GM18858 (cell line): Measurements from ENCODE around the gene CDHR1.

ENCODE experiments used
- ATAC-seq: cut with Tn5 transposase; IDR thresholded peaks from one replicate; pipeline ENCODE4 v1.9.1; 2021; ENCODE audit not compliant: unreplicated experiment

CDHR1 gene

GRCh38 chr10:84198206-84198915 lies 4.0 kb downstream of the CDHR1 start:
- ATAC-seq: no peak

DNA sequence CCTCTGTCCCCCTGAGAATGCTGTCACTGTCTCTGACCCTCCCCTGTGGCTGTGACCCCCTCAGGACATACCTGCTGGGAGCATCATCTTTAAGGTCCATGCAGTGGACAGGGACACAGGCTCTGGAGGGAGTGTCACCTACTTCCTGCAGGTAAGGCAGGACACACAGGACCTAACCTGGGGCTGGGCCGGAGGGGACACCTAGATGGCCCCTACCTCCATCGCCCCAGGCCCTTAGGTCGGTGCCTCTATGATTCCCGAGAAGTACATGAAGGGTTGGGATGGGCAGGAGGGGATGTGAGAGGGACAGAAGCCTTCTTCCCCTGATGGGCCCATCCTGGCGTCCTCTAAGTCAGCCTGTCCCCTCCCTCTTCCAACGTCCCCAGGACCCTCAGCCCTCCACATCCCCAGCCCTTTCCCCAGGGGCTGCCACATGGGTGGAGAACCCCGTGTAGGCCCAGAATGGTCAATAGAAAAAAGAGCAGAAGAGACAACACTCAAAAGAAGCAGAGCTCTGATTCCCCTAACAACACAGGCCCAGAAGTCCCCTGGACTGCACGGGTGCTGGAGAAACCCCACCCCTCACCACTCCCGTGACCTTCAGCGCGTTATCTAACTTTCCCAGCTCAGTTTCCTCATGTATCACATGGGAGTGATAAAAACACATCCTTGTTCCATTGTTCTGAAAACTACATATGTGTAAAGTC lies 6.4 kb downstream of the CDHR1 start:
- ATAC-seq: no peak

GRCh38 chr10:84201244-84201606 lies 6.9 kb downstream of the CDHR1 start:
- no peak for ATAC-seq

DNA sequence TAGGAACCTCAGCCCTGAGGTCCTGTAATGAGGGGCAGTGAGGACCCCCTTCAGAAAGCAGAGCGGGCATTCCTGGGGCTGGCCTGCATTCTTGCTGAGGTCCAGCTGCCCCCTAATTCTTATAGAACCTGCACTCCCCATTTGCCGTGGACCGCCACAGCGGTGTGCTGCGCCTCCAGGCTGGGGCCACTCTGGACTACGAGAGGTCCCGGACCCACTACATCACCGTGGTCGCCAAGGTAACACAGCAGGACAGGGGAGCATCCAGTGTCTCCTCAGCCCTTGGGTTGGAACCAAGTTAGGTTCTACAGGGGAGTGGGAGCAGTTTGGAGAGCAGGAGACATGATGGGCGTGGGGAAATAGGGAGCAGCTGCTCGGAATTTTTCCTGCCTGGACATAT lies 7.3 kb downstream of the CDHR1 start:
- ATAC-seq: no peak

- no peak for ATAC-seq
Observed at GRCh38 chr10:84202349-84202748, 8.0 kb downstream of the CDHR1 start.

DNA sequence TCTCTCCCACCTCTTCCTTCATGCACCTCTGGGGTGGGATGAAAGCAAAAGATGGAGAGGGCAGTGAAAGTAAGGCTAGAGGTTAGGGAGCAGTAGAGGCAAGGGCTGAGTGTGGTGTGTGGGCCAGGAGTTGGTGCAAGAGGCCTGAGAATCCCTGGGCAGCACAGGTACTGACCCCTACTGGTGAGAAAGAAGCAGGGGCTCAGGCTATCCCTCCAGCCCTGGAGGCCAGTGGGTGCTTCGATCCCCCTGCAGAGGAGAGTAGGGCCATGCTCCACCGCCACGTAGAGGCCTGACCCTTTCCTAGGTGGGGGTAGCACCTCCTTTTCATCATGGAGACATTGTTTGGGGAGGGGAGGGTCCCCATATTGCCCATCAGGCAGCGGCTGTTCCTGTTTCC lies 9.8 kb downstream of the CDHR1 start:
- ATAC-seq: peak; percentile 53

DNA sequence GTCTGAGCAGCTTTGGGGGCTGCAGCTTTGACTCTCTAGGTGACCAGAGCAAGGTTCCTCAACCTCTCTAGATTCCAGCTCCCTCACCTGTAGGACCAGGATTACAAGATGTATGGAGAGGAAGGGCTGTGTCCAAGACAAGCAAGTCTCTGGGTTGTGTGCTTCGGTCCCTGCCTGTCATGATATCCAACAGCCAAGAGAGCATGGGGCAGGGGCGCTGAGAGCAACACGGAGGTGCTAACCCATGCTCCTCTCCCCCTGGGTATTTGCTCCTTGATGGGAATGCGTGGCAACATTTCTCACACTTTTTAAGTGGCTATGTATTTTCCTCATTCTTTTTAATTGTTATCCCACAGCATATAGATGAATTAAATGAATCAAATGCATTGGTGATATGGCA lies 10.3 kb downstream of the CDHR1 start:
- no peak for ATAC-seq

GRCh38 chr10:84205049-84205852 lies 10.9 kb downstream of the CDHR1 start:
- ATAC-seq: peak; percentile 71

DNA sequence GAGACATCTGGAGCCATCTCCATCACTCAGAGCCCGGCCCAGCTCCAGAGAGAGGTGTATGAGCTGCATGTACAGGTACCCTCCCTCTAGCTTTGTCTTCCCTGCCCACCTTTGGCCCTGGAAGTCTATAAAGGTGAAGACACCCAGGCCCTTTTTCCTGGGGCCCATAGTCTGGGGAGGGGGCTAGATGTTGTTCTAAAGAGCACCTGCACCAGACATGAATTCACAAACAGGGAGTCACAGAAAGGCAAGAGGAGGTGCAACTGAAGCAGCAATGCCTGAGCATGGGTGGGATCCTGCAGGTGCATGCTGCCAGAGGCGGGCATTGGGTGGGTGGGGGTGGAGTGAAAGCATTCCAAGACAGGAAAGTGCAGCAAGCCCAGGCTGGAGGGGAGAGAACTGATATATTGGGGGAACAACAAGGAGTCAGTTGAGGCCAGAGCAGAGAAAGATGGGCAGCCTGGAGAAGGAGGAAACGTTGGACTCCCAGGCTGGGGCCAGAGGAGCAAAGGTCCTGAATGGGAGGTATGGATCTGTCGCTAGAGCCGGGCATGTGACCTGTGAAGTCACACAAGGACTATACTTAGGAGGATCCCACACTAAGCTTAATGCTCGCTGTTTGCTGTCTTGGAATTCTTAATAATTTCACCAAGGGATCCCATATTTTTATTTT lies 11.7 kb downstream of the CDHR1 start:
- ATAC-seq: no peak

GRCh38 chr10:84208023-84208422 lies 13.7 kb downstream of the CDHR1 start:
- ATAC-seq: no peak

- no peak for ATAC-seq
Observed at GRCh38 chr10:84211566-84211965, 17.2 kb downstream of the CDHR1 start.

GRCh38 chr10:84212014-84212413 lies 17.7 kb downstream of the CDHR1 start:
- no peak for ATAC-seq

DNA sequence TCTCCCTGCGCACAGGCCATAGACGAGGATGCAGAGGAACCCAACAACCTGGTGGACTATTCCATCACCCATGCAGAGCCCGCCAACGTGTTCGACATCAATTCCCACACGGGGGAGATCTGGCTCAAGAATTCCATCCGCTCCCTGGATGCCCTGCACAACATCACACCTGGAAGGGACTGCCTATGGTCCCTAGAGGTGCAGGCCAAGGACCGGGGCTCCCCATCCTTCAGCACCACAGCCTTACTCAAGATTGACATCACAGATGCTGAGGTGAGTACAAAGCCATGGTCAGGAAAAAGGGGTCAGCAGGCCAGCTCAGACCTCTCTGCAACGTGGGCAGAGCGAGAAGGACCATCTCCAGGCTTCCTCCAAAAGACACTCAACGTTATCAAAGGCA lies 18.7 kb downstream of the CDHR1 start:
- ATAC-seq: no peak

DNA sequence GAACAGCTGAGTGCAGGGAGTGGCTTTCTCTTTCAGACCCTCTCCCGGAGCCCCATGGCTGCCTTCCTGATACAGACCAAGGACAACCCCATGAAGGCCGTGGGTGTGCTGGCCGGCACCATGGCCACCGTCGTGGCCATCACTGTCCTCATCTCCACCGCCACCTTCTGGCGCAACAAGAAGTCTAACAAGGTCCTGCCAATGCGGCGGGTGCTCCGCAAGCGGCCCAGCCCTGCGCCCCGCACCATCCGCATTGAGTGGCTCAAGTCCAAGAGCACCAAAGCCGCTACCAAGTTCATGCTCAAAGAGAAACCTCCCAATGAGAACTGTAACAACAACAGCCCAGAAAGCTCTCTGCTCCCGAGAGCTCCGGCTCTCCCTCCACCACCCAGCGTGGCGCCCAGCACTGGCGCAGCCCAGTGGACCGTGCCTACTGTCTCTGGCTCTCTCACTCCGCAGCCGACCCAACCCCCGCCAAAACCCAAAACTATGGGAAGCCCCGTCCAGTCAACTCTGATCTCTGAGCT lies 19.8 kb downstream of the CDHR1 start:
- no peak for ATAC-seq

GRCh38 chr10:84214612-84215235 lies 20.4 kb downstream of the CDHR1 start:
- ATAC-seq: peak; percentile 82

GRCh38 chr10:84216834-84217233 lies 22.5 kb downstream of the CDHR1 start:
- no peak for ATAC-seq

DNA sequence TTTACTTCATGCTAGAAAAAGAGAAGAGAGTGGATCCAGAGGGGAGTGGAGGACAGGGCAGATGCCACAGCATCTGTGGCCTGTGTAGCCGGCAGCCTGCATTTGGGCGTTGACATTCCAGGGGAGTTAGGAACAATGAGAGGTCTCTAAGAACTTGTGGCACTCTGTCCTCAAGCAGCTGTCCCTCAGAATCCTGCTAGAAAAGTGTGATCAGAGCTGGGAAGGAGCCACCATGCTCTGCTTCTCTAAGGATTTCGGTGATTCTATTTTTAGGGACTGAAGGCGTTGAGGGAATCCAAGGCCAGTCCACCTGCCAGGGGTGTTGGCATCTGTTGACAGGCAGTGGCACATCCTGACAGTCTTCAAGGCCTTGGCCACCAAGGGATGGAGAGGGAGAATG lies 23.4 kb downstream of the CDHR1 start:
- no peak for ATAC-seq

DNA sequence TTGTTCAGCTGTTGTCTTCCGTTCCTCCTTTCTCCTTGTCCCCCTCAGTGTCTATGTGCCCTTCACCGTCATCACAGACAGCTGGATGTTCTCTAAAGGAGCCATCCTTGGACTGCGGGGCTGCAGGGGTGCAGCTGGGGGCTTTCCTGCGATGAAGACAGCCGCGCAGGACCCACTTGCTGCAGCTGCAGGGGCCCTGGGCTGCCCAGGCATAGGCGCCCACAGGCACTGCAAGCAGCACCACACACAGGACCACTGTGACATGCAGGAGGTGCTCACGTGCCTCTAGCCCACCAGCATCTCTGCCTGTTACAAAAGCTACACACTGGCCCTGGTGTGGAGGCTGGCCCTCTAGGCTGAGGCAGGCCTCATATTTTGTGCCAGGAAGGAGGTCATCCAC lies 27.6 kb downstream of the CDHR1 start:
- no peak for ATAC-seq

GRCh38 chr10:84224411-84225028 lies 30.2 kb downstream of the CDHR1 start:
- no peak for ATAC-seq

GRCh38 chr10:84225427-84226173 lies 31.3 kb downstream of the CDHR1 start, which contains the start of gene LRIT2:
TSS of gene LRIT2 (minus strand) at chr10:84225544. CDS start at chr10:84225520, 24 bp downstream.
- no peak for ATAC-seq
